ENCODE measurements around the gene COL8A1. TPM values are rescaled to one million over a fixed set of nuclear protein-coding genes. Genes with fewer than 3 reads are reported as not detected.
A peak's percentile ranks its signal among the peaks of the same experiment; 100 is the strongest.

The COL8A1 gene
- total and polyA plus RNA-seq, 9 of the 15 experiments (the other 6 are each of a cell fraction or from before 2014, with no cell fraction given): 0.07 TPM; not detected in 8

DNA sequence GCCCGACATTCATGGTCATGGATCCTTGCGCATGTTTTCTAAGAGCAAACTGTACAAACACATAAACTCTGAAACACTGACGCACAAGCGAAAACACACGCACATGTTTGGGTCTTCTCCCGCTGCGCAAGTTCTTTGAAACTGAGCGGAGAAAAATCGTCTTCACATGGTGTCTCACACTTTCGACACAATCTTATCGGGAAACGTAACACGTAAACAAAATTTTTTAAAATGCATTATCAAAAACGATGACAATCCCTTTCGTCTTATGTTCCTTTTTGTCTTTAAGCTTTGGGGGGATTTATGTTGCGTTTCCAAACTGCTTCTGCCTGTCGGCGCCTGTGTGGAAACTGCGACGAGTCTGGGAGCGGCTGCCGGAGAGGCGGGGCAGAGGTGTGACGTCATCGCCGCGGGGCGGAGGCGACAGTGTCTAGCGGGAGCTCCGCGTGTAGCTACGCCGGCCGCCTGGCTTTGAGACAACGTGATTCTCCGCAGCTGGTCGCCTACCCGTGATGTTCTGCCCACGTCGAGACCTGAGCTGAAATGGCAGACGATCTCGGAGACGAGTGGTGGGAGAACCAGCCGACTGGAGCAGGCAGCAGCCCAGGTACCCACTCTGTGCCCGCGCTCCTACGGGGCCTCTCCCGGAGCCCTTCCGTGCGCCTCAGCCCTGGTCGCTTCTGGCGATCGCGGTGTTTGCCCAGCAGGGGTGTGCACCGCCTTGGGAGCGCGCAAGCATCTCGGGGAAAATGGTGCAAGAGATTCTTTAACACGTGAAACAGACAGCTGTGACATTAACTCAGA lies 179.2 kb downstream of the COL8A1 start, which contains the start of gene CMSS1 (continued):
- TF ChIP-seq HDAC2 (IDR thresholded peaks at IDR 0.05) (peak; percentile 83), MTA3 (IDR thresholded peaks at IDR 0.05; ENCODE audit: borderline replicate concordance) (peak; percentile 74; the same call in 1 of the 2 replicates), STAT5A (IDR thresholded peaks at IDR 0.05; ENCODE audit: borderline replicate concordance, low read length) (peak; percentile 38; the same call in 1 of the 2 replicates), SMAD4 (CRISPR knock-in tag; conservative IDR thresholded peaks at IDR 0.05) (peak; percentile 90), TAF15 (IDR thresholded peaks at IDR 0.05; ENCODE audit: low read depth, low read length) (no peak), ELK3 (CRISPR knock-in tag; IDR thresholded peaks at IDR 0.05) (no peak), IRF1 (CRISPR knock-in tag; IDR thresholded peaks at IDR 0.05; ENCODE audit: borderline replicate concordance) (no peak), POLR3A (IDR thresholded peaks at IDR 0.05; ENCODE audit: borderline replicate concordance, extremely low read depth, insufficient read depth, insufficient read length) (no peak), SP1 (CRISPR knock-in tag; IDR thresholded peaks at IDR 0.05) (peak; percentile 83), MAX (CRISPR knock-in tag; IDR thresholded peaks at IDR 0.05) (peak; percentile 89), NR2C2 (CRISPR knock-in tag; IDR thresholded peaks at IDR 0.05) (no peak), NR2C2 (tag; IDR thresholded peaks at IDR 0.05) (peak; percentile 64), MYC (IDR thresholded peaks at IDR 0.05; ENCODE audit: low read depth, low read length) (peak; percentile 93), MYC (CRISPR knock-in tag; IDR thresholded peaks at IDR 0.05; ENCODE audit: borderline replicate concordance, low read depth) (peak; percentile 87; the same call in 1 of the 2 replicates), EHMT2 (IDR thresholded peaks at IDR 0.05) (no peak), ERF (CRISPR knock-in tag; IDR thresholded peaks at IDR 0.05) (peak; percentile 82; the same call in 1 of the 2 replicates), ZNF263 (CRISPR knock-in tag; IDR thresholded peaks at IDR 0.05; ENCODE audit: borderline replicate concordance) (0 out of 2 replicates have a peak, but pooled peaks have one; percentile 27), SIN3A (IDR thresholded peaks at IDR 0.05; ENCODE audit: borderline replicate concordance in 2 of 2, control insufficient read depth in 1 of 2, low read depth in 2 of 2, low read length in 2 of 2) (peak; percentile 48 to 79; a peak in 3 of 4 replicates), SRF (CRISPR knock-in tag; IDR thresholded peaks at IDR 0.05) (no peak), JUNB (CRISPR knock-in tag; conservative IDR thresholded peaks at IDR 0.05) (peak; percentile 89), TGIF2 (CRISPR knock-in tag; IDR thresholded peaks at IDR 0.05) (0 out of 2 replicates have a peak, but pooled peaks have one; percentile 20), HDAC3 (IDR thresholded peaks at IDR 0.05; ENCODE audit: borderline replicate concordance, partially characterized antibody) (peak; percentile 38), YY1 (IDR thresholded peaks at IDR 0.05; ENCODE audit: borderline replicate concordance in 1 of 3, control insufficient read depth in 1 of 3, extremely low read depth in 1 of 3, insufficient read depth in 3 of 3, insufficient read length in 1 of 3, insufficient replicate concordance in 2 of 3, low read depth in 1 of 3, low read length in 2 of 3) (peak in 1 of 3 experiments; percentile 33), ETV5 (CRISPR knock-in tag; IDR thresholded peaks at IDR 0.05; ENCODE audit: low read depth) (0 out of 2 replicates have a peak, but pooled peaks have one; percentile 26)
- TF ChIP-seq, protein P1, sequence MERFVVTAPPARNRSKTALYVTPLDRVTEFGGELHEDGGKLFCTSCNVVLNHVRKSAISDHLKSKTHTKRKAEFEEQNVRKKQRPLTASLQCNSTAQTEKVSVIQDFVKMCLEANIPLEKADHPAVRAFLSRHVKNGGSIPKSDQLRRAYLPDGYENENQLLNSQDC (CRISPR knock-in tag; IDR thresholded peaks at IDR 0.05): no peak
